ENCODE measurements around the gene FGF22. TPM values are rescaled to one million over a fixed set of nuclear protein-coding genes. Genes with fewer than 3 reads are reported as not detected.

The FGF22 gene
- total and polyA plus RNA-seq, 2 donors (not counting 1 experiment from before 2014, with no cell fraction given), result 0.34 to 2.9 TPM

DNA sequence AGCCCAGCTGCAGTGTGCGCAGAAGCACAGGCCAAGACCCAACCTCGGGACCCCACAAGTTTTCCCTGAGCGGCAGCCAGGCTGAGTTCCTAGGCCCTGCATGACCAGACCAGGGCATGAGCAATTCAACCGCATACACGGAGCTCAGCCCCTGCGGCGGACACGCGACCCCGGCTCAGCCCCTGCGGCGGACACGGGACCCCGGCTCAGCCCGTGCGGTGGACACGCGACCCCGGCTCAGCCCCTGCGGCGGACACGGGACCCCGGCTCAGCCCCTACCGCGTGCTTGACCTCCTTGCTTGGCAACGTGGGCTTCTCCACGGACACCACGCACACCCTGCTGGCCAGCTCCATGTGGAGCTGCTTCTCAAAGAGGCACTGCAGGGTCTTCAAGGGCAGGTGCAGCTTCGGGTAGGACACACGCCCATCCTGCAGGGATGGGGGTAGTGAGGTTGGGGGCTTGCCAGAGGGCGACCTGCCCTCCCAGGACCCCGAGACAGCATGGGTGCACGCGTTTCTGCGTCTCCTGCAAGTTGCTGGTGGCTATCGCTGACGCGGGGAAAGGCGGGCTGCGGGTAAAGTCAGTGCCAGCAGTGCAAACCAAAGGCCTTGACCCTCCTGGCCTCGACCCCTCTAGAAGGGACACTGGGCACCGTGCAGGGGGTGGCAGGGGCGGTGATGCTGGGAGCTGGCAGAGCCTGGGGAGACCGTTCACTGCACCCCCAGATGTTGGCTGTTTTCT, 16.3 kb upstream of the FGF22 start:
- H3K4me3 ChIP-seq (ENCODE audit: control extremely low read depth in 1 of 5, extremely low read depth in 1 of 5, insufficient read depth in 1 of 5, low read depth in 2 of 5, low read length in 4 of 5), result no peak overlapping the region
- TF ChIP-seq EZH2 (IDR thresholded peaks at IDR 0.05; ENCODE audit: borderline replicate concordance, insufficient read depth, low read depth, low read length, poor library complexity, severe bottlenecking), result no peak
- TF ChIP-seq, protein P1, sequence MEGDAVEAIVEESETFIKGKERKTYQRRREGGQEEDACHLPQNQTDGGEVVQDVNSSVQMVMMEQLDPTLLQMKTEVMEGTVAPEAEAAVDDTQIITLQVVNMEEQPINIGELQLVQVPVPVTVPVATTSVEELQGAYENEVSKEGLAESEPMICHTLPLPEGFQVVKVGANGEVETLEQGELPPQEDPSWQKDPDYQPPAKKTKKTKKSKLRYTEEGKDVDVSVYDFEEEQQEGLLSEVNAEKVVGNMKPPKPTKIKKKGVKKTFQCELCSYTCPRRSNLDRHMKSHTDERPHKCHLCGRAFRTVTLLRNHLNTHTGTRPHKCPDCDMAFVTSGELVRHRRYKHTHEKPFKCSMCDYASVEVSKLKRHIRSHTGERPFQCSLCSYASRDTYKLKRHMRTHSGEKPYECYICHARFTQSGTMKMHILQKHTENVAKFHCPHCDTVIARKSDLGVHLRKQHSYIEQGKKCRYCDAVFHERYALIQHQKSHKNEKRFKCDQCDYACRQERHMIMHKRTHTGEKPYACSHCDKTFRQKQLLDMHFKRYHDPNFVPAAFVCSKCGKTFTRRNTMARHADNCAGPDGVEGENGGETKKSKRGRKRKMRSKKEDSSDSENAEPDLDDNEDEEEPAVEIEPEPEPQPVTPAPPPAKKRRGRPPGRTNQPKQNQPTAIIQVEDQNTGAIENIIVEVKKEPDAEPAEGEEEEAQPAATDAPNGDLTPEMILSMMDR (IDR thresholded peaks at IDR 0.05), result no peak
- POLR2A ChIA-PET, result no interaction called here
- H3K4me2 ChIP-seq (replicated peaks; ENCODE audit: low read depth, low read length, poor library complexity, severe bottlenecking), result no peak overlapping the region
- CTCF ChIA-PET, result no interaction called here
- peaks cover 9% of the 10 kb centered on the region for H3K79me2 ChIP-seq (ENCODE audit: control insufficient read depth, insufficient read depth, low read length)
- no peak overlapping the region for H3K4me3 Mint-ChIP-seq
- H3K27me3 Mint-ChIP-seq, result no peaks in the 10 kb centered on the region
- no peaks in the 10 kb centered on the region for H3K4me1 Mint-ChIP-seq
- no peaks in the 10 kb centered on the region for H3K9me3 Mint-ChIP-seq (ENCODE audit: insufficient read depth)
- H4K20me1 ChIP-seq (ENCODE audit: control insufficient read depth, insufficient read depth, low read length, poor library complexity, severe bottlenecking), result peaks cover 18% of the 10 kb centered on the region
- DNase-seq (no peak), ATAC-seq (ENCODE audit: low read depth) (no peak)
- no peak overlapping the region for H2AFZ ChIP-seq (ENCODE audit: insufficient read depth, low read depth, low read length, poor library complexity, severe bottlenecking)
- no peak overlapping the region for H3K27ac ChIP-seq (ENCODE audit: low read length in 2 of 2)
- no peaks in the 10 kb centered on the region for H3K9me3 ChIP-seq (ENCODE audit: control extremely low read depth in 1 of 3, control insufficient read depth in 2 of 3, insufficient read depth in 1 of 3, low read length in 2 of 3)
- no peak overlapping the region for H3K9ac ChIP-seq (ENCODE audit: low read length)
- 98% methylated on average over 43 of the region's 44 CpGs for WGBS (ENCODE audit: insufficient coverage)
- no peak overlapping the region for H3K27ac Mint-ChIP-seq
- no peaks in the 10 kb centered on the region for H3K4me1 ChIP-seq (ENCODE audit: control insufficient read depth in 2 of 2, insufficient read depth in 2 of 2, low read length in 2 of 2)
- intact Hi-C loops (cut with micrococcal nuclease), result no loop called here
- H3K36me3 ChIP-seq (replicated peaks in 1 of 2; ENCODE audit: control extremely low read depth in 1 of 2, control insufficient read depth in 1 of 2, extremely low read depth in 1 of 2, insufficient read depth in 2 of 2, low read length in 1 of 2), result peaks cover 0 to 40% of the 10 kb centered on the region in 2 experiments
- H3K27me3 ChIP-seq (replicated peaks in 1 of 4; ENCODE audit: control extremely low read depth in 1 of 4, control insufficient read depth in 3 of 4, insufficient read depth in 4 of 4, low read length in 3 of 4), result no peaks in the 10 kb centered on the region

DNA sequence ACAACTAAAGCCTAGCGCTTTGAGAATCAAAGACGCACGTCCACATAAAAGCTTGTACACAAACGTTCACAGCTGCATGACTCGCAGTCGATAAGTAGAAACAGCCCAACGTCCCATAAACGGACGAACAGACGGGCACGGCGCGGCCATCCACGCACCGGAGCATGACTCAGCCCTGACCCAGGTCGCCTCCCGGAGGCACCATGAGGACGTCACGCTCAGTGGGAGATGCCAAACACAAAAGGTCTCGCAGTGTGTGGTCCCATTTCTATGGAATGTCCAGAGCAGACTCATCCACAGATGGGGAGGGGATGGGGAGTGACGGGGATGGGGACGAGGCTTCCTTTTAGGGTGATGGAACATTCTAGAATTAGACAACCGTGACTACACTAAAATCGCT, 15.7 kb upstream of the FGF22 start:
- CTCF ChIA-PET, result no interaction called here
- Mint-ChIP-seq H3K9me3 (ENCODE audit: insufficient read depth) (no peaks in the 10 kb centered on the region), H3K4me3 (no peak overlapping the region), H3K4me1 (peaks cover 2% of the 10 kb centered on the region), H3K27ac (no peak overlapping the region), H3K27me3 (no peaks in the 10 kb centered on the region)
- Histone ChIP-seq H3K9ac (ENCODE audit: low read length) (no peak overlapping the region), H4K20me1 (ENCODE audit: control insufficient read depth, insufficient read depth, low read length, poor library complexity, severe bottlenecking) (peaks cover 24% of the 10 kb centered on the region), H3K27ac (ENCODE audit: low read length in 2 of 2) (no peak overlapping the region), H3K79me2 (ENCODE audit: control insufficient read depth, insufficient read depth, low read length) (peaks cover 15% of the 10 kb centered on the region), H3K4me3 (ENCODE audit: control extremely low read depth in 1 of 5, extremely low read depth in 1 of 5, insufficient read depth in 1 of 5, low read depth in 2 of 5, low read length in 4 of 5) (no peak overlapping the region), H2AFZ (ENCODE audit: insufficient read depth, low read depth, low read length, poor library complexity, severe bottlenecking) (no peak overlapping the region), H3K27me3 (replicated peaks in 1 of 4; ENCODE audit: control extremely low read depth in 1 of 4, control insufficient read depth in 3 of 4, insufficient read depth in 4 of 4, low read length in 3 of 4) (no peaks in the 10 kb centered on the region), H3K9me3 (ENCODE audit: control extremely low read depth in 1 of 3, control insufficient read depth in 2 of 3, insufficient read depth in 1 of 3, low read length in 2 of 3) (no peaks in the 10 kb centered on the region), H3K4me1 (ENCODE audit: control insufficient read depth in 2 of 2, insufficient read depth in 2 of 2, low read length in 2 of 2) (no peaks in the 10 kb centered on the region), H3K4me2 (replicated peaks; ENCODE audit: low read depth, low read length, poor library complexity, severe bottlenecking) (no peak overlapping the region), H3K36me3 (replicated peaks in 1 of 2; ENCODE audit: control extremely low read depth in 1 of 2, control insufficient read depth in 1 of 2, extremely low read depth in 1 of 2, insufficient read depth in 2 of 2, low read length in 1 of 2) (peaks cover 0 to 36% of the 10 kb centered on the region in 2 experiments)
- no peak for DNase-seq
- no peak for ATAC-seq (ENCODE audit: low read depth)
- 96% methylated on average over 23 of the region's 24 CpGs for WGBS (ENCODE audit: insufficient coverage)
- intact Hi-C loops (cut with micrococcal nuclease), result no loop called here
- TF ChIP-seq, protein P1 (IDR thresholded peaks at IDR 0.05), result no peak
- TF ChIP-seq EZH2 (IDR thresholded peaks at IDR 0.05; ENCODE audit: borderline replicate concordance, insufficient read depth, low read depth, low read length, poor library complexity, severe bottlenecking), result no peak
- POLR2A ChIA-PET, result interaction anchor here (0.6 kb wide), 1 partner anchor 35 kb away, joined by 5 read pairs; no protein-coding TSS in a partner anchor

Data from B cell (primary cell).